HG02610 (cell line): ENCODE results near the gene FAM110A.
A peak's percentile ranks its signal among the peaks of the same experiment; 100 is the strongest.
"Not testable (repeated sequence)": the region's sequence is repeated elsewhere in the genome, so short reads cannot be mapped to it uniquely, and the experiment has no call there.

Source experiments
- ATAC-seq: cut with Tn5 transposase; IDR thresholded peaks from one replicate; pipeline ENCODE4 v1.9.1; 2021; ENCODE audit warnings: mild to moderate bottlenecking, moderate library complexity; ENCODE audit not compliant: unreplicated experiment

Gene FAM110A

DNA sequence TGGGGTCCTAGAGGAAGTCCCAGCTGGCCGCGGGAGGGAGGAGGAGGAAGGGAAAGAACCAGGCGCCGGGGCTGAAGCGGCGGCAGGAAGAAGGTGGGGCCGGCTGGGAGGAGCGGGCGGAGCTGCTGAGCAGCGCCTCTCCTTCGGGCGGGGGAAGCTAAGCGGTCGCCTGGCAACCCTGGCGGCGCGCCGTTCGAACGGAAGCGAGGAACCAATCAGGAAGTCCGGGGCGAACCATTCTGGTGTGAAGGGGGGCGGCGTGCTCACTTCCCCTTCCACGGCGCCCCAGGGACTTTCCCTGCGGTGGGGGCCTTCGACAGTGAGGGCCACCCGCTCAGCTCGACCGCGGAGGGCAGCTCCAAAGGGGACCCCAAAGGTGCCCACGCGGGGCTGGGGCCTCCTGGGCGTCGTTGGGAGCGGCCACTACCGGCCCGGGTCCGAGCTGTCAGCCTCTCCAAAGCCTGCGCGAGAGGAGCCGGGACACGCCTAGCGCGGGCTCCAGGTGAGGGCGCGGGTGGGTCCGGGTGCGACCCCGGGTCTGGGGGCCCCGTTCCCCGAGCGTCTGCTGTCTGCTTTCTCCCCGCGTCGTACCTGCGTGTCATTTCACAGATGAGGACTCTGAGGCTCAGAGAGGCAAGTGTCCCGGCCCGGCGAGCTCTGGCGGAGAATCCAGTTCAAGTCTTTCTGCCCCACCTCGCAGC is at the start of gene FAM110A:
Gene FAM110A, plus strand, starts transcription at position 266 of the 701 bp plus-strand sequence. CDS start 11,090 bp downstream, outside the sequence.
- peak; percentile 97 for ATAC-seq

DNA sequence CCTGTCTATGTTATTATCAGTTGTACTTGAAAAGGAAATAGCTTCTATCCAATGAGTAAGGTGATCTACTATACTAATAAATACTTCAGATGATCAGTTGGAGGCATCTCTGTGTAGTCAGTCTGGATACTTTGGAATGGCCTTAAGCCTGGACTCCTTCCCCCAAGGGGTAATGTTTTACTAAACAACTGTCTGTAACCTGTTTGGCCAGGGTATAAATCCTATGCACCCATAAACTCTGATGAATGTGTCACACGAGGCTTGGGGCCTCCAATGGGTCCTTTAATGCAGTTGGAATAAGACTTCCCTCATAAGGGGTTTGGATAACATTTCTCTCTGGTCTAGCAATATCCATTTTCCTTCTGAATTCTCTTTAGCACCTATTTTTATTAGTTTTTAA is 45.7 kb upstream of the FAM110A start:
- ATAC-seq = no peak

DNA sequence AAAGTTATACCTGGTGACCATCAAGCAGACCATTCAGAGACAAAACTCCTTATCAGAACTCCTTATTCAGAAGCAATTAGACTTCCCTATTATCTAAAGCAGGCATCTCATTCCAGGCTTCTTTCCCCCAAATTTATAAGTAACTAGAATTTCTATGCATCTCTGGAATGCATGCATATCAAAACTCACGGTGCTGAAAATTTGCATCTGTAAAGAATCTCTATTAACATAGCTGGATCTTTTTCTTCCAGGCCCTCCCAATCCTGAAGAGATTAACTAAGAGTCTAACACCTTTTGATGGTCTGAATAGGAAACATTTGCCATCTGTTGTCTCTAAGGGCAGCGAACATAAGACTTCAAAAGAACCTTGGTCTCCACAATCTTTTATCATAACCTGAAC is 42.5 kb upstream of the FAM110A start:
- no peak for ATAC-seq

DNA sequence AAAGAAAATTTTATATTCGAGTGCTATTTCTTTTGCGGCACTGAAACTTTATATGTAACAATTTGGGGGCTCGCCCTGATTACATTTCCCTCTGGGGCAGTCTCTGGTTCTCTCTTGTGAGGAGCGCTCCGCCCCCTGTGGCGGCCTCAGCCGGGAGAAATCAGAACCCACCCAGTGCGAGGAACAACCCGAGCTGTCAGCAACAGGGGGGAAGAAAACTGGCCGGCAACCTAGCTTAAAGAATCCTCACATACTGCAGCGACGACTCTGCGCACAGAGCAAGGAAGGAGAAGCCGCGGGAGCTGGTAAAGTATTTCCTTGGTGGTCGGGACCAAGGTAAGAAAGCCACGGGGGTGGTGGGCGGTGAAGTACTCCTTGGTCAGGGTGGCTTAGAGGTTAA is 41.3 kb upstream of the FAM110A start:
- ATAC-seq = no peak

DNA sequence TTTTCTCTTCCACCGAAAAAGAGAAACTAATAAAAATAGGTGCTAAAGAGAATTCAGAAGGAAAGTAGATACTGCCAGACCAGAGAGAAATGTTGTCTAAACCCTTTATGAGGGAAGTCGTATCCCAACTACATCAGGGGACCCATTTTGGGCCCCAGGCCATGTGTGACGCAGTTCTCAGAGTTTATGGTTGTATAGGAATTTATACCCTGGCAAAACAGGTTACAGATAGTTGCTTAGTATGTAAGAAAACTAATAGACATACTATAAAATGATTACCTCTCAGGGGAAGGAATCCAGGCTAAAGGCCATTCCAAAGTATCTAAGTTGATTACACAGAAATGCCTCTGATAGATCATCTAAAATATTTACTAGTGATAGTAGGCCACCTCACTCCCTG is 36.6 kb upstream of the FAM110A start:
- ATAC-seq = no peak

DNA sequence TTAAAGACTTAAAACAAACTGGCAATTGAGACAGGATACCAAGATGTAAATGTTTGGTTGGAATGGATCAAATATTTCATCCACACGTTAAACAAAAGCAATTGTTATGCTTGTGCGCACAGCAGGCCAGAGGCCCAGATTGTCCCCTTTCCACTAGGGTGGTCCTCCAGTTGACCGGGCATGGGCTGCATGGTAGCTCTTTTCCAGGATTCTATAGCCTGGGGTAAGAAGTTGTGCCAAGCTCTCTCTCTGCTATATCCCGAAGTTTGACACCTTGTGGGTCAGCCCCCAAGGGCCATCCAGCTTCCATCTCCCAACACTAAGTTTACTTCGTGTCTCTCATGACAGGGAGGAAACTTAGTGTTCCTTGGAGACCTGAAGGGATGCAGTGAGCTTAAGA is 34.8 kb upstream of the FAM110A start:
- ATAC-seq = not testable (repeated sequence)

DNA sequence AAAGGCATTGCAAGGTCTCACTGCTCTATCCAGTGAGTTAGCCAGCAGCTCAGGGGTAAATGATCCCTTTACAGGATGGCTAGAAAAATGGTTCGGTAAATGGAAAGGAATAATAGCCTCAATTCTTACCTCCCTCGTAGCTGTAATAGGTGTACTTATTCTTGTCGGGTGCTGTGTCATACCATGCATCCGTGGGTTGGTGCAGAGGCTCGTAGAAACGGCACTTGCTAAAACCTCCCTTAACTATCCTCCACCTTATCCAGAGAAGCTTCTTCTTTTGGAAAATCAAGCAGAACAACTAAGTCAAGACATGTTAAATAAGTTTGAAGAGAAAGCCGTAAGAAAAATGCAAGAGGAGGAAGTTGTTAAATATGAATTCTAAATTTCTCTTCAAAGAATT is 33.5 kb upstream of the FAM110A start:
- ATAC-seq = not testable (repeated sequence)

DNA sequence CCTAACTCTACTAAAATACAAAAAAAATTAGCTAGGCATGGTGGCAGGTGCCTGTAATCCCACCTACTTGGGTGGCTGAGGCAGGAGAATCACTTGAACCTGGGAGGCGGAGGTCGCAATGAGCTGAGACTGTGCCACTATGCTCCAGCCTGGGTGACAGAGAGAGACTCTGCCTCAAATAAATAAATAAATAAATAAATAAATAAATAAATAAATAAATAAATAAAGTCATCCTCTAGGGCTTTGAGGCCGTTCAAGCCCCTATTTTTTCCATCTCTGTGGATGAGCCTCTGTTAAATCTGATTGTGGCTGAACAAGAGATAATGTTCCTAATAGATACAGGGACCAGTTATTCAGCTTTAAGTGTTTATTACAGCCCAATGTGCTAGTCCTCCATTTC is 31.8 kb upstream of the FAM110A start:
- no peak for ATAC-seq

DNA sequence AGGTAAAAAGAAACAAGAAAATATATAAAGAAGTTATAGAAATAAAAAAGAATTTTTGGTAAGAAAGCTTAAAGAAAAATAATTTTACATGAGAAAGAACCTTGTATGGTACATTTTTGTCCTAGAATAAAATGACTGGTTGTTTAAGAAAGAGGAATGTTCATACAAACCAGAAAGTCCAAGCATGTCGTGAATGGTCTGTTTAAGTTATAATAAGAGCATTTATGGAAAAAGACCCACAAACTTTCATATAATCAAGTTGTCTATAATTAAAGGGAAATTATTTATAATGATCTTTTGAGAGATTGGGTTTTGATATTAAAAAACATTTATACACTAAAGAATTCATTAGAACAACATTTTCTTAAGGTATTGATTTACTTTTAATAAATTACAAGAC is 27.8 kb upstream of the FAM110A start:
- no peak for ATAC-seq

DNA sequence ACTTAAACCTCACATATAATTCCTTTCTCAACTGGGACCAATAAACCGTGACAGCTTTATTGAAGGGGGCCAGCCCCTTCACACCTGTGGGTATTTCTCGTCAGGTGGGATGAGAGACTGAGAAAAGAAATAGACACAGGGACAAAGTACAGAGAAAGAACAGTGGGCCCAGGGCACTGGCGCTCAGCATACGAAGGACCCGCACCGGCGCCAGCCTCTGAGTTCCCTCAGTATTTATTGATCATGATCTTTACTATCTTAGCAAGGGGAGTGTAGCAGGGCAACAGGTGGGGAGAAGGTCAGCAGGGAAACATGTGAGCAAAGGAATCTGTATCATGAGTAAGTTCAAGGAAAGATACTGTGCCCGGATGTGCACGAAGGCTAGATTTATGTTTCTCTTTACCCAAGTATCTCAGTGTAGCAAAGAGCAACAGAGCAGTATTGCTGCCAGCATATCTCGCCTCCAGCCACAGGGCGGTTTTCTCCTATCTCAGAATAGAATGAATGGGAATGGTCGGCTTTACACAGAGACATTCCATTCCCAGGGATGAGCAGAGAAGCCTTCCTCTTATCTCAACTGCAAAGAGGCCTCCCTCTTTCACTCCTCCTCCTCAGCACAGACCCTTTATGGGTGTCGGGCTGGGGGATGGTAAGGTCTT is 21.6 kb upstream of the FAM110A start:
- not testable (repeated sequence) for ATAC-seq

DNA sequence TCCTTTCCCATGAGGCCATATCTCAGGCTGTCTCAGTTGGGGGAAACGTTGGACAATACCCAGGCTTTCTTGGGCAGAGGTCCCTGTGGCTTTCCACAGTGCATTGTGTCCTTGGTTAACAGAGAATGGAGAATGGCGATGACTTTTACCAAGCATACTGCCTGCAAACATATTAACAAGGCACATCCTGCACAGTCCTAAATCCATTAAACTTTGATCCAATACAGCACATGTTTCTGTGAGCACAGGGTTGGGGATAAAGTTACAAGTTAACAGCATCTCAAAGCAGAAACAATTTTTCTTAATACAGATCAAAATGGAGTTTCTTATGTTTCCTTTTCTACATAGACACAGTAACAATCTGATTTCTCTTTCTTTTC is 21.1 kb upstream of the FAM110A start:
- ATAC-seq = not testable (repeated sequence)

DNA sequence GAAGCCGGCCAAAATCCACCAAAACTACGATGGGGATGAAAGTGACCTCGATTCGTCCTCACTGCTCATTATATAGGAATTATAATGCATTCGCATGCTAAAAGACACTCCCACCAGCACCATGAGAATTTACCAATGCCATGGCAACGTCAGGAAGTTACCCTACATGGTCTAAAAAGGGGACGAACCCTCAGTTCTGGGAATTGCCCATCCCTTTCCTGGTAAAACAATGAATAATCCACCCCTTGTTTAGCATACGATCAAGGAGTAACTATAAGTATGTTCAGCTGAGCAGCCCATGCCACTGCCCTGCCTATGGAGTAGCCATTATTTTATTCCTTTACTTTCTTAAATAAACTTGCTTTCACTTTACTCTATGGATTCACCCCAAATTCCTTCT is 20.1 kb upstream of the FAM110A start:
- no peak for ATAC-seq

DNA sequence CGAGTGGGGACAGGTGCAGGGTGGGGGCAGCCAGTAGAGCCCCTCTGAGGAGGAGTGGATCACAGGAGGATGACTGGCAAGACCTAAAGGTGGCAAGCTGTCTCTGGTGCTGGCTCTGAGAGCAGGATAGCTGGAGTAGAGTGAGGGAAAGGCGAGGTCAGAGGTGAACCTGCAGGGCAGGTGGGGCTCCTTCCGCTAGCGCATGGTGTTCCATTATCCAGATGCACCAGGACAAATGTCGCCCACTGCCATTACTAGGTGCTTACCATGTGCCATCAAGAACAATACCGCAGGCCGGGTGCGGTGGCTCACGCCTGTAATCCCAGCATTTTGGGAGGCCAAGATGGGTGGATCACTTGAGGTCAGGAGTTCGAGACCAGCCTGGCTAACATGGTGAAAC is 18.3 kb upstream of the FAM110A start:
- no peak for ATAC-seq

DNA sequence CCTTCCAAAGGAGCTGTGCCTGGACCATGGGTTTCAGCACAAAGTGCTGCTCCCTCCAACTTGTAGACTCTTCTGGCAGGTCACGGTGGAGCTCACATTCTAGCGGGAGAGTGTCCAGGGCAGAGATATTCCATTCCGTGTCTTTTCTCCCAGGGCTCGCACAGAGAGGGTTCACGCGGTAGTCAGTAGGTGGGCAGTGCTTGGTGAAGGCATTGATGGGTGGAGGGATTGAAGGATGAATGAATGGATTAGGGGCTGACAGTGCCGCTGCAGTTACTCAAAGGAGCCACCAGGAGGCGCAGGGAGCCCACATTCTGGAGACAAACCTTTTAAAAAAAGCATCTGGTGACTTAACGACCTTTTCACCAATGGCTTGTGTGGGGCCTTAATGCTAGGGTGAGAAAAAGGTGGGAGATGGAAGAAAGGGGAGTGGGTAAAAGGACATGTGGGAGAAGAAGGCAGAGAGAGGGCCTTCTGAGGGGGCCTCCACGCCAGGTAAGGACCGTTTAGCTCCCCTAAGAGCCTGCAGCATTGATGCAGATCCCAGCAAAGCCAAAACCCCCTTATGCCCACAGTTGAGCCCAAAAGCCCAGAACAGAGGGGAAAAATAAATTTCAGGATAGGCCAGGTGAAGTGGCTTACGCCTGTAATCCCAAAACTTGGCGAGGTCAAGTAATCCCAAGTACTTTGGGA is 17.5 kb upstream of the FAM110A start:
- no peak for ATAC-seq

DNA sequence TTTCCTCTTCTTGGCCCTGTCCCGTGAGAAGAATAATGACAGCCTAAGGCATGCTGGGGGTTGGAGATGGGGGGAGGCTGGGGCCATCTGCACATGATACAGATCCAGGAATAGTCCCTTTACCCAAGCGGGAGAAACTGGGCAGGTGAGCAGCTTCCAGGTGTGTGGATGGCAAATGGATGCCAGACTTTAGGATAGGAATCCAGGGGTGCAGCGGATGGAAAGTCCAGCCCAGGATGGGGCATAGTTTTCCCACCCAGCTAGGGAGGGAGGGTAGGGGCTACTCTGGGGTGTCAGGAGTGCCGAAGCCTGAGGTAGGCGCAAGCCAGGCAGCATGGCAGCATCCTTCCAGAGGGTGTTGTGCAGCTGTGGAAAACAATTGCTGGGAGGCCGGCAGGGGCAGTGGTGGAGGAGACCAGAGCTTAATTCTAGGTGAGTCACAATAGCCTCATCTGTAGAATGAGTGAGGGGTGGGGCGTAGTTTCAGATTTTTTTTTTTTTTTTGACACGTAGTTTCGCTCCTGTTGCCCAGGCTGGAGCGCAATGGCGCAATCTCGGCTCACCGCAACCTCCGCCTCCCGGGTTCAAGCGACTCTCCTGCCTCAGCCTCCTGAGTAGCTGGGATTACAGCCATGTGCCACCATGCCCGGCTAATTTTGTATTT is 15.4 kb upstream of the FAM110A start:
- no peak for ATAC-seq

DNA sequence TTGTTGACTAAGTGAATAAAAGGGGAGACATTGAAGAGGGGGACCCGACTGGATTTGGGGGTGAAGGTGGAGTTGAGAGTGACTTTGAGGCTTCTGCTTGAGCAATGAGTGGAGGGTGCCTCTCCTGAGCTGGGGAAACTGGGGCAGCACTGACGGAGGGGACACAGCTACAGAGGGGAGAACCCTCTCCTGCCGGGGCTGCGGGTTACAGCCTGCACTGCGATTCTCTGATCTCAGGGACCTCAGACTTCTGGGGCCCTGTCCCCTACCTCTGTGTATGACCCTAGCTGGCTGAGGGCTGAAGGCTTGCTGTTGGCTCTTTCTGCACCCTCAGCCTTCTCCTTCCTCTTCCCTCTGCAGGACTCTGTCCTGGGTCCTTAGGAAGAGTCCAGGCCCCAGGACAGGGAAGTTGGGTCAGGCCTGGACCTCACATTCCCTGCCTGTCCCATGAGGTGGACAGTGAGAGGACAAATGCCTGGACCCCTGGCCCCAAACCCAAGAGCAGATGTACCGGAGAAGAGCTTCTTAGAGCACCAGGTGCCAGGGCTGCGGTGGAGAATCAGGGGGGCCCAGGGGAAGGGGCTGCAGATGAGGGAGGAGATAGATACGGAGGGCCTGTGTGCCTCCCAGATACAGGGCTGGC is 13.7 kb upstream of the FAM110A start:
- ATAC-seq = no peak

DNA sequence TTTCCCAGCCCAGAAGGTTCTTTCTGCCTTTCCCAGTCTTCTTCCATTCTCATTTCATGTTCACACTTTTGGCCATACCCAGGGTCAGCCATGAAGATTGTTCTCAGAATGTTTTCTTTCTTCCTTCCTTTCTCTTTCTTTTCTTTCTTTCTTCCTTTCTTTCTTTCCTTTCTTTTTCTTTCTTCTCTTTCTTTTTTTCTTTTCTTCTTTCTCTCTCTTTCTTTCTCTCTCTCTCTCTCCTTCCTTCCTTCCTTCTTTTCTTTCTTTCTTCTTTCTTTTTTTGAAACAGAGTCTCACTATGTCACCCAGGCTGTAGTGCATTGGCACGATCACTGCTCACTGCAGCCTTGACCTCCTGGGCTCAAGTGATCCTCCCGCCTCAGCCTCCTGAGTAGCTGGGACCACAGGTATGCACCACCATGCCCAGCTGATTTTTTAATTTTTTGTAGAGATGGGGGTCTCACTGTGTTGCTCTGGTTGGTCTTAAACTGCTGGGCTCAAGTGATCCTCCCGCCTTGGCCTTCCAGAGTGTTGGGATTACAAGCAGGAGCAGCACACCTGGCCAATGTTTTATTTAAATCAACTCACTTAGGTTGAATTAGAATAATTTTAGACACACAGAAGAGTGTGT is 13.1 kb upstream of the FAM110A start:
- no peak for ATAC-seq

DNA sequence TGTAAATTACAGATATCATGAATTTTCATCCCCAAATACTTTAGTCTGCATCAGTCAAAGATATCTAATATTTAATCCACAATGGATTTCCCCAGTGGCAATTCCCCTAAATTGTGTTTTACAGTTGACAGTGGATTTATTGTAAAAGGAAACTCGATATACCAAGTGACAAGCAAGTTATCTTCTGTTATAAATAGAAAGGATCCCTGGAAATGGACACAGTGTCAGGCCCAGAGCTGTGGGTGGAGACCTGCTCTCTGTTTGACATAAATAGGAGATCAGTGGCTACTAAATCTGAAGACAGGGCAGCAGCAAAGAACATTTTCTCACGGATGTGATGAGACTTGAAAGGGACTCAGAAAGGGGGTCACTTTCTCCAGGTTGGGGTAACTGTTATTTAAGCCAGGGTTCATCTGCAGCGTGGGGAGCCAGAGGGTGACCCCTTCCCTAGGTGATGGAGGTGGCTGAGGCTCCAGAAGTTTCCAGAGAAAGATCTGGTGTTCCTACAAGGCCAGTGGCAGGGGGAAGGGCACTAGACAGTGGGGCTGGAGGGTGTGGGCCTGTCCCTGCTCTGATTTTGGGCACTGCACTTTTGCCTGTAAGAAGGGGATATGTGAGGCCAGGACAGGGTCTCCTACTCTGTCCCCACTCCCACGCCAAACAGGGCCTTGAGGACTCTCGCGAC is 12.3 kb upstream of the FAM110A start:
- no peak for ATAC-seq

DNA sequence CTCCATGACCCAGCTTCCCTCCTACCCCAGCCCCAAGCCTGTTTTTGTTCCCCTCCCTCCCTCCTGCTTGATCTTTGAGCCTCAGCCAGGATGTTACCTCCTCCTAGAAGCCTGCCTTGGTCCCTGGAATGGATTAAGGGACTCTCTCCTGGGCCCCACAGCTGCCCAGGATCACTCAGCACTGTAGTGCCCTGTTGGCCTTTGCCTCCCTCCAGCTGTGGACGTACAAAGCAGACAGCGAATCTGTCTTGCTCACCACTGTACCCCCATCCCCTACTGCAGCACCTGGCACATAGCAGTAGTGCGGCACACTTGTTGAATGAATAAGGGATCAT is 11.8 kb upstream of the FAM110A start:
- no peak for ATAC-seq
